ENCODE measurements around the gene MAP3K7CL. TPM values are rescaled to one million over a fixed set of nuclear protein-coding genes. Genes with fewer than 3 reads are reported as not detected.

Gene MAP3K7CL
- polyA plus RNA-seq, 4 donors = 3.0 to 6.9 (median 3.6) TPM

DNA sequence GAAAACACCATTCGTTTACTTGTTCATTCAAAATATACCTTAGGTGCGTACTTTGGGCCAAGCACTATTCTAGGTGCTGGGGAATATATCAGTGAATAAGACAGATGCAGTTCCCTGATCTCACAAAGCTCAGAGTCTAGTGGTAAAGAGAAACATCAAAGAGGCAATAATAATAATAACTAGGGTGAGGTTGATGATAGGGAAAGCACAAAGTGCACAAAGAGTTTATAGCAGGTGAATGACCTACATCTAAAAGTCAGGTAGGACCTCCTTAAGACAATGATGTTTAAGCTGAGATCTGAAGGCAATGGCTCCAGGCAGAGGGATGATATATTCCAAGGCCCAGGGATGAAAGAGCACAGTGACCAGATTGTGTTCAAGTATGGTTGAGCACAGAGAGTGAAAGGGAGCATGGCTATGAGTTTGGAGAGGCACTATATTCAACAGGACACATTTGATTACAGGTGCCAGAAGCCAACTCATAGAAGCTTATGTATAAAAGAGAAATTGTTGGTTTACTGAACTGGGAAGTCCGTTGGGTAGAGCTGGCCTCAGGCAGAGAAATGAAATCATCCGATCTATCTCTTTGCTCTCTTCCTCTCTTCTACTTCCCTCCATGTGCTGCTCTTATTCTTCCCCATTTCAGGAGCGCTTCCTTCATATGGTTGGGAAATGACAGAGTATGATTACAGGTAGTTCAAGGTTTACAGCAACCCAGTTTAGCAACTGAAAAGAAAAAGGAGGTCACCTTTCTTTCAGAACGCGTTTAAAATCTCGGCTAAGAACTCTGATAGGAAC, 34.0 kb upstream of the MAP3K7CL start:
- Histone ChIP-seq H3K4me1 (ENCODE audit: control insufficient read depth in 3 of 3, insufficient read depth in 2 of 3, low read depth in 1 of 3, low read length in 2 of 3) (peaks cover 5 to 32% (median 7%) of the 10 kb centered on the region in 3 donors), H3K4me3 (ENCODE audit: low read depth in 1 of 3, low read length in 3 of 3) (no peak overlapping the region), H3K9me3 (ENCODE audit: control insufficient read depth in 2 of 2, insufficient read depth in 1 of 2, low read depth in 1 of 2, low read length in 1 of 2) (no peaks in the 10 kb centered on the region), H3K27ac (ENCODE audit: low read depth in 1 of 3, low read length in 2 of 3) (peak overlapping the region; percentile 11 to 84 (median 70)), H3K36me3 (ENCODE audit: control insufficient read depth in 3 of 3, insufficient read depth in 2 of 3, low read depth in 1 of 3, low read length in 3 of 3) (peaks cover 0 to 7% (median 0%) of the 10 kb centered on the region in 3 donors), H3K27me3 (ENCODE audit: control insufficient read depth in 3 of 3, insufficient read depth in 3 of 3, low read length in 3 of 3) (no peaks in the 10 kb centered on the region)
- FAIRE-seq (no peak), DNase-seq (peak; percentile 81 to 88)
- 55 to 85% (median 68%) methylated on average over 8 of the region's 8 CpGs for WGBS, 3 donors

GRCh38 chr21:29098156-29098555, 32.3 kb upstream of the MAP3K7CL start:
- Histone ChIP-seq H3K36me3 (ENCODE audit: control insufficient read depth in 3 of 3, insufficient read depth in 2 of 3, low read depth in 1 of 3, low read length in 3 of 3) (peaks cover 0 to 7% (median 0%) of the 10 kb centered on the region in 3 donors), H3K27me3 (ENCODE audit: control insufficient read depth in 3 of 3, insufficient read depth in 3 of 3, low read length in 3 of 3) (no peaks in the 10 kb centered on the region), H3K4me1 (ENCODE audit: control insufficient read depth in 3 of 3, insufficient read depth in 2 of 3, low read depth in 1 of 3, low read length in 2 of 3) (peaks cover 5 to 32% (median 7%) of the 10 kb centered on the region in 3 donors), H3K27ac (ENCODE audit: low read depth in 1 of 3, low read length in 2 of 3) (no peak overlapping the region), H3K9me3 (ENCODE audit: control insufficient read depth in 2 of 2, insufficient read depth in 1 of 2, low read depth in 1 of 2, low read length in 1 of 2) (no peaks in the 10 kb centered on the region), H3K4me3 (ENCODE audit: low read depth in 1 of 3, low read length in 3 of 3) (no peak overlapping the region)
- no peak for DNase-seq
- no peak for FAIRE-seq
- WGBS, 3 donors = 75 to 93% (median 92%) methylated on average over 2 of the region's 2 CpGs

DNA sequence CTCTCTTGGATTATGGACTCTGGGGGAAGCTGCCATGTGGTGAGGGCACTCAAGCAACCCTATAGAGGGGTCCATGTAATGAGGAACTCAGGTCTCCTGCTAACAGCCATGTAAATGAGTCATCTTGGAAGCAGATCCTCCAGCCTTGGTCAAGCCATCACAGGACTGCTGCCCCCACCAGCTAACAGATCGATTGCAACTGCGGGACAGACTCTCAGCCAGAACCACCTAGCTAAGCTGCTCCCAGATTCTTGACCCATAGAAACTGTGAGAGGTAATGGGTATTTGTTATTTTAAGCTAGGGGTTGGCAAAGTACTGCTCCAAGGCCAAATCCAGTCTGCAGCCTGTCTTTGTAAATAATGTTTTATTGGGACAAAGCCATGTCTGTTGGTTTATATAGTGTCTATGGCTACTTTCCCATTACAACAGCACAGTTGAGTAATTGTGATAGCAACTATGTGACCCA, 27.6 kb upstream of the MAP3K7CL start:
- whole genome bisulfite sequencing, 3 donors = 89 to 100% (median 98%) methylated on average over 2 of the region's 2 CpGs
- peaks cover 0 to 9% (median 0%) of the 10 kb centered on the region in 3 donors for H3K36me3 ChIP-seq (ENCODE audit: control insufficient read depth in 3 of 3, insufficient read depth in 2 of 3, low read depth in 1 of 3, low read length in 3 of 3)
- peaks cover 7 to 31% (median 9%) of the 10 kb centered on the region in 3 donors for H3K4me1 ChIP-seq (ENCODE audit: control insufficient read depth in 3 of 3, insufficient read depth in 2 of 3, low read depth in 1 of 3, low read length in 2 of 3)
- DNase-seq = no peak
- H3K27me3 ChIP-seq (ENCODE audit: control insufficient read depth in 3 of 3, insufficient read depth in 3 of 3, low read length in 3 of 3) = no peaks in the 10 kb centered on the region
- FAIRE-seq = no peak
- no peaks in the 10 kb centered on the region for H3K9me3 ChIP-seq (ENCODE audit: control insufficient read depth in 2 of 2, insufficient read depth in 1 of 2, low read depth in 1 of 2, low read length in 1 of 2)
- H3K27ac ChIP-seq (ENCODE audit: low read depth in 1 of 3, low read length in 2 of 3) = no peak overlapping the region
- no peak overlapping the region for H3K4me3 ChIP-seq (ENCODE audit: low read depth in 1 of 3, low read length in 3 of 3)

- Histone ChIP-seq H3K4me3 (ENCODE audit: low read depth in 1 of 3, low read length in 3 of 3) (no peak overlapping the region), H3K27ac (ENCODE audit: low read depth in 1 of 3, low read length in 2 of 3) (peak overlapping the region in 2 of 3 donors; percentile 49 to 63), H3K9me3 (ENCODE audit: control insufficient read depth in 2 of 2, insufficient read depth in 1 of 2, low read depth in 1 of 2, low read length in 1 of 2) (no peaks in the 10 kb centered on the region), H3K36me3 (ENCODE audit: control insufficient read depth in 3 of 3, insufficient read depth in 2 of 3, low read depth in 1 of 3, low read length in 3 of 3) (peaks cover 0 to 9% (median 0%) of the 10 kb centered on the region in 3 donors), H3K4me1 (ENCODE audit: control insufficient read depth in 3 of 3, insufficient read depth in 2 of 3, low read depth in 1 of 3, low read length in 2 of 3) (peaks cover 2 to 20% (median 9%) of the 10 kb centered on the region in 3 donors), H3K27me3 (ENCODE audit: control insufficient read depth in 3 of 3, insufficient read depth in 3 of 3, low read length in 3 of 3) (no peaks in the 10 kb centered on the region)
- no peak for FAIRE-seq
- no peak for DNase-seq
- WGBS, 3 donors = 70 to 90% (median 75%) methylated on average over 7 of the region's 7 CpGs
Observed at GRCh38 chr21:29104239-29104708, 26.2 kb upstream of the MAP3K7CL start.

GRCh38 chr21:29105218-29105617, 25.2 kb upstream of the MAP3K7CL start:
- Histone ChIP-seq H3K4me3 (ENCODE audit: low read depth in 1 of 3, low read length in 3 of 3) (no peak overlapping the region), H3K9me3 (ENCODE audit: control insufficient read depth in 2 of 2, insufficient read depth in 1 of 2, low read depth in 1 of 2, low read length in 1 of 2) (no peaks in the 10 kb centered on the region), H3K4me1 (ENCODE audit: control insufficient read depth in 3 of 3, insufficient read depth in 2 of 3, low read depth in 1 of 3, low read length in 2 of 3) (peaks cover 2 to 19% (median 9%) of the 10 kb centered on the region in 3 donors), H3K36me3 (ENCODE audit: control insufficient read depth in 3 of 3, insufficient read depth in 2 of 3, low read depth in 1 of 3, low read length in 3 of 3) (peaks cover 0 to 9% (median 0%) of the 10 kb centered on the region in 3 donors), H3K27ac (ENCODE audit: low read depth in 1 of 3, low read length in 2 of 3) (peak overlapping the region; percentile 63 to 78 (median 63)), H3K27me3 (ENCODE audit: control insufficient read depth in 3 of 3, insufficient read depth in 3 of 3, low read length in 3 of 3) (no peaks in the 10 kb centered on the region)
- FAIRE-seq (no peak), DNase-seq (peak; percentile 84 to 97)
- 22 to 56% (median 30%) methylated on average over 3 of the region's 3 CpGs for WGBS, 3 donors

DNA sequence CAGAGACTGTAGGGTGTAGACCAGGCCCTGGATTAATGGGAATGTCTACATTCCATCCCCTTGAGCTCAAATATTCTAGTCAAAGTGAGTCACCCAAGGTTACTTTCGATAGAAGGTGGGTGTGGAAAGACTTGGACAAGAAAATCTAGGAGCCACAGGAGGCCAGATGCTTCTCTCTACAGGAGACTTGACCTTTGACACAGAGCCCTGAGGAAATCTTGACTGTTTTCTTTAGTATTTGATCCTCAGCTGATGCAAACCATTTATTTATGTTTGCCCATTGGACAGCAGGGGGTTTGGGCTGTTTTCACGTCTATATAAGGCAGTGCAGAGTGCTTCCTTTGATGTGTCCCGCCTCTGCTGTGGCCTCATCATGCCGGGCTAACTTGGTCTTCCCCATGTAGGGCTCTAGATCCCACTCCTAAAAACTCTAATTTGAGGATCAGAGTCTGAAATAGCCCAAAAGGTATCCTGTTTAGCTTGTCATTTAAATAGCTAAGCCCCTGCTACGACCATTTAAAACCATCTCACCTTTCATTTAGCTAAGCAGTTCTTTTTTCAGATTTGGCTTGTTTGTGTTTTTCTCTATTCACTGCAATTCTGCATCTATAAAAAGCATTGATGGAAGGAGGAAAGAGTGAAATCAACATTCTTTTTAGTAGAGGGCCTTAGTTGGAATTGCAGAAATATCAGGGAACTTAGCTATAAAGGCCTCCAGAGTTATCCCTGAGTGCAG, 15.5 kb upstream of the MAP3K7CL start:
- DNase-seq (no peak), FAIRE-seq (no peak)
- Histone ChIP-seq H3K36me3 (ENCODE audit: control insufficient read depth in 3 of 3, insufficient read depth in 2 of 3, low read depth in 1 of 3, low read length in 3 of 3) (no peaks in the 10 kb centered on the region), H3K27ac (ENCODE audit: low read depth in 1 of 3, low read length in 2 of 3) (no peak overlapping the region), H3K9me3 (ENCODE audit: control insufficient read depth in 2 of 2, insufficient read depth in 1 of 2, low read depth in 1 of 2, low read length in 1 of 2) (no peaks in the 10 kb centered on the region), H3K27me3 (ENCODE audit: control insufficient read depth in 3 of 3, insufficient read depth in 3 of 3, low read length in 3 of 3) (no peaks in the 10 kb centered on the region), H3K4me3 (ENCODE audit: low read depth in 1 of 3, low read length in 3 of 3) (no peak overlapping the region), H3K4me1 (ENCODE audit: control insufficient read depth in 3 of 3, insufficient read depth in 2 of 3, low read depth in 1 of 3, low read length in 2 of 3) (no peaks in the 10 kb centered on the region)
- WGBS, 3 donors = 72 to 82% (median 74%) methylated on average over 5 of the region's 5 CpGs

GRCh38 chr21:29115899-29116298, 14.5 kb upstream of the MAP3K7CL start:
- no peaks in the 10 kb centered on the region for H3K9me3 ChIP-seq (ENCODE audit: control insufficient read depth in 2 of 2, insufficient read depth in 1 of 2, low read depth in 1 of 2, low read length in 1 of 2)
- no peak overlapping the region for H3K27ac ChIP-seq (ENCODE audit: low read depth in 1 of 3, low read length in 2 of 3)
- no peak for DNase-seq
- FAIRE-seq = no peak
- no peaks in the 10 kb centered on the region for H3K4me1 ChIP-seq (ENCODE audit: control insufficient read depth in 3 of 3, insufficient read depth in 2 of 3, low read depth in 1 of 3, low read length in 2 of 3)
- WGBS, 3 donors = 82 to 93% (median 87%) methylated on average over 8 of the region's 8 CpGs
- H3K4me3 ChIP-seq (ENCODE audit: low read depth in 1 of 3, low read length in 3 of 3) = no peak overlapping the region
- H3K27me3 ChIP-seq (ENCODE audit: control insufficient read depth in 3 of 3, insufficient read depth in 3 of 3, low read length in 3 of 3) = no peaks in the 10 kb centered on the region
- H3K36me3 ChIP-seq (ENCODE audit: control insufficient read depth in 3 of 3, insufficient read depth in 2 of 3, low read depth in 1 of 3, low read length in 3 of 3) = no peaks in the 10 kb centered on the region

- no peak overlapping the region for H3K4me3 ChIP-seq (ENCODE audit: low read depth in 1 of 3, low read length in 3 of 3)
- H3K9me3 ChIP-seq (ENCODE audit: control insufficient read depth in 2 of 2, insufficient read depth in 1 of 2, low read depth in 1 of 2, low read length in 1 of 2) = no peaks in the 10 kb centered on the region
- H3K36me3 ChIP-seq (ENCODE audit: control insufficient read depth in 3 of 3, insufficient read depth in 2 of 3, low read depth in 1 of 3, low read length in 3 of 3) = no peaks in the 10 kb centered on the region
- no peaks in the 10 kb centered on the region for H3K27me3 ChIP-seq (ENCODE audit: control insufficient read depth in 3 of 3, insufficient read depth in 3 of 3, low read length in 3 of 3)
- H3K4me1 ChIP-seq (ENCODE audit: control insufficient read depth in 3 of 3, insufficient read depth in 2 of 3, low read depth in 1 of 3, low read length in 2 of 3) = no peaks in the 10 kb centered on the region
- no peak overlapping the region for H3K27ac ChIP-seq (ENCODE audit: low read depth in 1 of 3, low read length in 2 of 3)
- WGBS, 3 donors = 83 to 95% (median 89%) methylated on average over 3 of the region's 3 CpGs
- DNase-seq (no peak), FAIRE-seq (no peak)
Observed at GRCh38 chr21:29117372-29117955, 13.0 kb upstream of the MAP3K7CL start.
